HG02763 (cell line): ENCODE data around the gene OTOF.

Experiments
- ATAC-seq: cut with Tn5 transposase; IDR thresholded peaks from one replicate; pipeline ENCODE4 v1.9.1; 2021; ENCODE audit warnings: mild to moderate bottlenecking, moderate library complexity; ENCODE audit not compliant: unreplicated experiment

OTOF gene

DNA sequence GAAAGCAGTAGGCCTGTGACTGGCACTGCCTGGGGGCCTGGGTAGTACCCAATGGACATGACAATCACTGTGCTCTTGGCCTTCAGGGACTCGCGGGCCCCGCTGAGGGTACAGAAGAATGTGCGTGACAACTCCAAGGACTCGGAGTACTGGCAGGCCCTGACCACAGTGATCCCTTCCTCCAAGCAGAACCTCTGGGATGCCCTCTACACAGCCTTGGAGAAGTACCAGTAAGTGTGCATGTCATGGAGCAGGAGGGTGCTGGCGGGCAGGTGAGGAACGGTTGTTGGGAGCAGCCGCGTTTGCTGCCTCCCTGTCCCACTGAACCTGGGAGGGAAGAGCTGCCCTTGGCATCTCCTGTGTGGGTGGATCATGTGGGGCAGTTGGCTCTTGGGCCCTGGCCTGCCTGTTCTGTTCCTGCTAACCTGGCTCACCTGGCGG, 23.3 kb downstream of the OTOF start:
- no peak for ATAC-seq

DNA sequence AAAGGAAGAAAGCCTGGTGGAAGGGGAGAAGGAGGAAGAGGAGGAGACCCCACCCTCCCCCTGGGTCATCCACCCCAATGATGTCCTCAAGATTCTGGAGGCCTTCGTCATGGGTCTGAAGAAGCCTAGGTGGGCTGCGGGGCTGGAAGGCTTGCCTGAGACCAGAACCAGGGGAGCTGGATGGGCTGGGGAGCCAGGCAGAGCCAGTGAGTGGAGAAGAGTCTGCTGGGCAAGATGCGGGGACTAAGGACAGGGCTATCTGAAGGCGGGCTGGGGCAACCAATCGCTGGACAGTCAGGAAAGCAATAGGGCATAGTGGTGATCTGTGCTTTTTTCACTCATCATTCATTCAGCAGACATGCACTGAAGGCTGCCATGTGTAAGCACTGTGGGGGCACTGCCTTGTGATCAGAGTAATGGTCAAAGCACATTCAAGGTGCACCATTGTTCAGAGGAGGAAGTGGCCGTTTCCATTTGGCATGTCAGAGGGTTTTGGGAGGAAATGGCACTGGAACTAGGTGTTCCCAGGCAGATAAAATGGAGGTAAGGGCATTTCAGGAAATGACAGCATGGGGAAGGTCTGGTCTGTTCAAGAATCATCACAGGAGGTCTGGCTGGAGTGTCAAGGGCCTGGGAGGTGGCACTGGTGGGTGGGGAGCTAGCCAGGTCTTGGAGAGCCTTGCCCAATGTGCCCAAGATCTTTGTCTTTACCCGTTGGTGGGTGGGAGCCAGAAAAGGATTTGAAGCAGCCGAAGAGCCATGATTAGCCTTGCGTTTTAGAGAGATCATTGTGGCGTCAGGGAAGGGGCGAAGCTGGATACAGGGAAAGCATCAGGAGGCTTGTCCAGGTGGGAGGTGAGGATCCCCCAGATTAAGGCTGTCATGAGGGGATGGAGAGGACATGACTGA, 24.2 kb downstream of the OTOF start:
- ATAC-seq = no peak

DNA sequence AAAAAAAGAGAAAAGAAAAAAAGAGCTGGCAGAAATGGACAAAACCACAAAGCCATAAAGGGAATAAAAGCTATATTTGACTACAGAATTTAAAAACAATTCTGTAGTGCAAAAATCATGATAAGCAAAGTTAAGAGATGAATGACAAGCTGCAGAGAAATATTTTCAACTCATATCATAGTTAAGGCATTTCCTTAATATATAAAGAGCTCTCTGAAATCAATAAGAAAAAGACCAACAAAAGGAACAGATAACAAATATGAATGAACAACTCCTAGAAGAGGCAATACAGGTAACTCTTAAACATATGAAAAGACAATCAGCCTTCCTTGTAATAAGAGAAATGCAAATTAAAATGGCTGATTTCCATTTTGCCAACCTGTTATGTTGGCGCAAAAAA, 26.2 kb downstream of the OTOF start:
- ATAC-seq = no peak

DNA sequence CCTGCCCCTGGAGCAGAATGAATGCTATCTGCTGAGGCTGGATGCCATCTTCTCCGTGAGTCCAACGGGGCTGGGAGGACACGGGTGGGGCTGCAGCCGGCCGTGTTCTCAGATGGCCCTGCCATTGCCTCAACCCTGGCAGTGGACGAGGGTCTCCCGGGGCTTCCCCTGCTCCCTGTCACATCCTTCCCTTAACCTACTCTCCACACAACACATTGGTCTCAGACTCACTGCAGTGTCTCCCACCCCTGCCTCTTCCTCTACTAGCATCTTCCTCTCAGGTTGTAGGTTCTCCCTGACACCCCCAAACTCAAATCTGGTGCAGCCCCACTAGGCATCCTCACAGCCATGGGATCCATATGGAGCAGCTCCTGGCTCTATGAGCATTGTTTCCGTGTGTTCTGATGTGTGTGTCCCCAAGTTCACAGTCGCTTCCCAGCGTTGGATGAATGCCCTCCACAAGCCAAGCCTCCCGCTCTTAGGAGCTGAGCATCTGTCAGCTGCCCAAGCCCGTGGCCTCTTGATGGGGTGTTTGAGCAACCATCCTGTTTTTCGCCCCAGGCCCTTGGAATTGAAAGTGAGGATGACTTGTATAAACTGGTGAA, 27.8 kb downstream of the OTOF start:
- no peak for ATAC-seq

DNA sequence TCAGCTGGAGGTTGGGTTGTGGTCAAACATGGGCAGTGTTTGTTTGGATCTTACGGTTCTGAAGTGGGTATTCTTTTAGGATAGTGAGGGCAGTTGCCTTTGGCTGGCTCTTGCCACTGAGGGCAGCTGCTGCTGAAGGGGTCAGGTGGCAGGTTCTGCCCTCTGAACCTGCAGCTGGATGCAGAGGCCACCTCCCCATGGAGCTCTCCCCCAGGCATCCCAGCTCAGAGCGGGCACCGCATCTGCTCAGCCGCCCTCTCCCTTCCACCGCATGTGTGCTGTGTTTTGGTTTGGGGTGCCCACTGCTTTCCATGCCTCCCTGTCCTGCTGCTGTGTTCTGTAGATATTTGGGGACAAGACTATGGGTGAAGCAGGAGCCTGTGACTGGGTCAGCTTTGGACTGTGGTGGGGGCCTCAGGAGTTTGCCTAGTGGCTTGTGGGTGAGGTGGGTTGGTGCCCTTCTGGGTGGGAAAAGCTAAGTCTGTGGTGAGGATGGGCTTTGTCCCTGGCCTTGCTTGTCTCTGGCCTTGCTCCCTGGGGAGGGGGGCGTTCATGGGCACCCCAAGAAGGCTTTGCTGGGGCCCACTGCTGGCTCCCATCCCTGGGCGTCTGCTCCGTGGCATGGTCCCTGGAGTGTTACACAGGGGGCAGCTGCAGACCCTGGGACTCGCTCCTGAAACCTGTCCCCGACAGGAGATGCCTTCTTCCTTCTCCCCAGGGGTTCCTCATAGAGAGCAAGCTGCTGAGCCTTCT, 28.5 kb downstream of the OTOF start:
- ATAC-seq = no peak

DNA sequence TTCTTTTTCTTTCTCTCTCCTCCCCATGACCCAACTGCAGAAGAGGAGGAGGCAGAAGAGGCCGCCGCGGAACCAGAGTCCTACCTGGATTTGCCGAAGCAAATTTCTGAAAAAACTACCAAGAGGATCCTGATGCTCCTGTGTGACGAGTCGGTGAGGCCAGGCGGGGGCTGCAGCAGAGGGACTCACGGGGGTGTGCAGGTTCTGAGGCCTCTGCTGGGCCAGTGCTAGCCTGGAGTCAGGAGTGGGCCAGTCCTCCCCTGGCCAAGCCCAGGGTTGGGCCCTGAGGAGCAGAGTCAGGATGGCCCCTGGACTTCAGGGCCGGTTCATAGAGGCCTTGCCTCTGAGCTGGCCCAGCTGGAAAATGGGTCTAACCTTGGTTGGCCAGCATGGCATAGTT, 29.3 kb downstream of the OTOF start:
- no peak for ATAC-seq

DNA sequence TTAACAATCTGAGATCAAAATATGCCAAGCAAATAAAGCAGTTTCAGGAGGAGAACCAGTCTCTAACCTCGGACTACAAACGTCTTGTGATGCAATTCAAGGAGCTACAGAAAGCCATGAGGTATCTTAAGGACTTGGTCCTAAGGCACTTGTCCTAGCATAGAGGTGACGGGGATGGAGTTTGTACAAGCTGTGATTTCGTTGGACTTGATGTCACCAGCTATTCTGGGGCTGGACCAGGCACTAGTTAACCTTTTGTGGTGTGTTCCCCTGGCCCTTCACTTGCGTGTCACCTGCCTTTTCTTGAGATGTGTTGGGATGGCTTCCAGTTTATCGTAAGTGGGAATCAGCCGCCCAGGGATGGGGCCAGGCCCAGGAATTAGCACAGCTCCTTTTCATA, 33.7 kb downstream of the OTOF start:
- no peak for ATAC-seq

DNA sequence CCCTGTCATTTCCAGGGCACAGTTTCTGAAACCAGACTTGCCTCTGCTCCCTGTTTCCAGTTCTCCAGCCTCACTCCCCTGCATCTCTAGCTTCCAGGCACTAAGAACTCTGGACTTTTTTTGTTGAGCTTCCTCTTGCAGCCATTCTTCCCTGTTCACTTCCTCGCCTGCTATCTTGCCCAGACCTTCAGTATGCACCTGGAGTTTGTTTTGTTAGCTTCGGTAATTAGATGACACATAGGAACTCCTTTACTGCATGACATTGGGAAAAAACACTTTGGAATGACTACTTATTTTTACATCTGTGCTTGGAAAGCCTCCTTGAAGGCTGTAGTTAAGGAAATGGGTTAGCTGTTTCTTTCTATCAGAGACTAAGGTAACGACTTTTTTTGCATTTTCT, 35.2 kb downstream of the OTOF start:
- no peak for ATAC-seq

DNA sequence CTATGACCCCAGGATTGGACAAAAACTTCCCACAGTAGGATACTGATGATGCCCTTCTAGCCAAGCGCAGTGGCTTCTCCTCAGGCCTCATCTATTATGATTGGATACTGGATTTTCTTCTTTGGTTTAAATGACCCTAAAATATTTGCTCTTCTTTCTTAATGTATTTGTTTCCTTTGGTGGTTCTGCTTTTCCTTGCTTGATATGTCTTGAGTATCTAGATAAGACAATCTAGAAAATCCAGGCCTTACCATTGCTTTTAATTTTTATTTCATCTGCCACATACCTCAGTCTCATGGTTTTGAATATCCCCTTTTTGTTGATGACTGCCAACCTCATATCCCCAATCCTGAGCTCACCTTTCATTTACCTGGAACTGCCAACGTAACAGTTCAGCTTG, 35.6 kb downstream of the OTOF start:
- no peak for ATAC-seq

DNA sequence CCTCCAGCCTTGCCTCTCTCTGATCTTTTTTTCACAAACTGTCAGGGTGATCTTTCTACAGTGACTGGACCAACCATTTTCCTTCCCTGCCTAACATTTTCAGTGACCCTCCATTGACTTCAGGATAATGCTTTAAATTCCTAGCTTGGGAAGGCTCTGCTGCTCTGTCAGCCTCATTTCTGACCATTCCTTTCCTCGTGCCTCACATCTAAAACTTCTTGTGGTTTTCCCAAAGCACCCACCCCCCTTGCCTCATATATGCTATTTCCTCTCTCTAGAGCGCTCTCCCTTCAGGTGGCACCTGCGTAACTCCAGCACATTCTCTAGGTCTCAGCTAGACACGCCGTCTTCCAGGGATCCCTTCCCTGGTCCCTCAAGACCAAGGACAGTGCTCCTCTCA, 39.0 kb downstream of the OTOF start:
- ATAC-seq = no peak

DNA sequence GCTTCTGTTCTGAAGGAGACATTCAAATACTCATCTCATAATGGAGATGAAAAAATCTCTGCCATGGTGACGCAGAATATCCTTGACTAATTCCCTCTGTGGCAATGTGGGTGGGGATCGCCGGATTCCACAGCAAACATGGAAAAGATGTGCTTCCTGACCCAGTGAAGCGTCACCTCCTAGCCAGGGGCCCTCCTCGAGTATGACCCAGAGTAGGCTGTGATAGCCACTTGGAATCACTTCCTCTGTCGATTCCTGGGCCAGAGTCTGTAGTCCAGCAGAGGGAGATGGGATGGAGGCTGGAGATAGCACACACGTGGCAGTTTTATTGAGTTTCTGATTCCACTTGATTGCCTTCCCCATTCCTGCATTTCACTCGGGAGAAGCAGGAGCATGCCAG, 39.4 kb downstream of the OTOF start:
- no peak for ATAC-seq

DNA sequence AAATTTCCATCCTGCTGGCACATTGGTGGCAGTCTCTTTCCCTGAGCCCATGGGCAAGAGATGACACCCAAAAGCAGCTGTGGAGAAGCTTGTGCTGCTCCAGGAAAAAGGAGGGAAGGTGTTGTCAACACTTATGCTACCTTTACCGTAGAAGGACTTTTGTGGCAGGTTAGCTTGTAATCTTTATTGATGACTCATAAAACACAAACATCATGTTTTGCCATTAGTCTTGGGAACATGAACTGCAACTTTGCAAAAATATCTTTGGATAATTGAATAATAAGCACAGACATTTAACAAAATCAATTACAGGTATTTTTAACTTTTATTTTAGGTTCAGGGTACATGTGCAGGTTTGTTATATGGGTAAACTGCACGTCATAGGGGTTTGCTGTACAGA, 42.8 kb downstream of the OTOF start:
- ATAC-seq = no peak

DNA sequence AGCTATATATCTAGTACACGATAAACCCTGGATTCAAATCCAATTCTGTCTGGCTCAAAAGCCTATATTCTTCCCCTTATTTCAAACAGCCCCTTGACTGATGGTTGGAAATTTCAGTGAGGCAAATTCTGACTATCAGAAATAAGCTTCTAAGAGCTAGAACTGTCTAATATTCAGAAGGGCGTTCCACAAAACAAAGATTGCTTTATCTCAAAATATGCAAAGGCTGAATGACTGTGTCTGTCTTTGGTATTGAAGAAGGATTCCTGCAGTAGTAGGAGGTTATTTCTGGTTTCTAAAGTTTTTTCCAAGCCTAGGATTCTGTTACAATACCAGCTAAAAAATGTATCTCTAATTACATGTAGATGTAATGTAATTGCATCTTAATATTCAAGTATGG, 45.1 kb downstream of the OTOF start:
- ATAC-seq = no peak

DNA sequence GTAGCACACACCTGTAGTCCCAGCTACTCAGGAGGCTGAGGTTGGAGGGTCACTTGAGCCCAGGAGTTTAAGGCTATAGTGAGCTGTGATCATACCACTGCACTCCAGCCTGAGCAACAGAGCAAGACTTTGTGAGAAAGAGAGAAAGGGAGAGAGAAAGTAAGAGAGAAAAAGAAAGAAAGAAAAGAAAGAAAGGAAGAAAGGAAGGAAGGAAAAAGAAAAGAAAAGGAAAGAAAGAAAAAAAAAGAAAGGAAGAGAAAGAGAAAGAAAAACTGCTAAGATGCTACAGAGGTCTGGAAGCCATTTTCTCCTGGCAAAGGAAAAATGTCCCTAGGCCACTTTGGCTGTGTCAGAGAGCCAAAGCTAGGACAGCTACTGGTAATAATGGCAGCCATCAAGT, 45.6 kb downstream of the OTOF start:
- ATAC-seq = no peak

DNA sequence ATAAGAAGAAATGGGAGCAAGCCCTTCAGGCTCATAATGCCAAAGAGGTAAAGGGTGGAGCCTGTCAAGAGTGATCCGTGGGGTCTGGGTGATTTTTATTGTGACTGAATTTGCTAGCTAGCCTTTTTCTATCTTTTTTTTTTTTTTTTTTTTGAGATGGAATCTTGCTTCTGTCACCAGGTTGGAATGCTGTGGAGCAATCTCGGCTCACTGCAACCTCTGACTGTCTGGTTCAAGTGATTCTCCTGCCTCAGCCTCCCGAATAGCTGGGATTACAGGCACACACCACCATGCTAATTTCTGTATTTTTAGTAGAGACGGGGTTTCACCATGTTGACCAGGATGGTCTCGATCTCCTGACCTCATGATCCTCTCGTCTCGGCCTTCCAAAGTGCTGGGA, 47.1 kb downstream of the OTOF start:
- no peak for ATAC-seq

DNA sequence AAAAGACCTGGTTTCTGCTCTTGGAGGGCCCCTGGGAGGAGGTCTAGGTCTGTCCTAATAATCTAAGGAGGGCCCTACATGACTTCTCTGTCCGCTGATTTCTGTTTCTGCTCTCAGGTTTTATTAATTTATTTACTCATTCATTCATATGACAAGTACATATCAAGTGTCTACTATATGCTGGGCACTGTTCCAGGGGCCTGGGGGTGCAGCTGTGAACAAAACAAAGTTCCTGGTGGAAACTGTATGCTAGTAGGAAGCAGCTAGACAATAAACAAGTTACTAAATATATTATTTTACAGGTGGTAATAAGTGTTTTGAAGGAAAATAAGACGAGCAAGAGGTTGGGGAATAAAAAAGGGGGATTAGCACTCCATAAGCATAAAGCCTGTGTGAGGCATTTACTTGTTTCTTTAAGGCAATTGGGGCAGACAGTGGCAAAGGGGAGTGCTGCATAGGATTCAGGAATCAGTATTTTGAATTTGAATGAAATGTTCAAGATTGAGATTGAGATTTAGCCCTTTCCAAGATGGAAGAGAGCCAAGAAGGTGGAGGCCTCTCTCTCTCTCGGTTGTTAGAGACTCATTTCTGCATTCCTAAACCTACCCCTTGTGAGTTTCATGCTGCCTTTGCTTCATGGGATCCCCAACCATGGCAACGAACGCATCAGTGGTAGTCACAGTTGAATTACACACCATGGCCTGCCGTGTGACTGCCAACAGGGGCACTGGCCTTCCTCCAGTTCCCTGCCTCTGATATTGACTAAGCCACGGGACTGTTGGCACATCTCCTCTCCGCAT, 47.9 kb downstream of the OTOF start:
- ATAC-seq = no peak

DNA sequence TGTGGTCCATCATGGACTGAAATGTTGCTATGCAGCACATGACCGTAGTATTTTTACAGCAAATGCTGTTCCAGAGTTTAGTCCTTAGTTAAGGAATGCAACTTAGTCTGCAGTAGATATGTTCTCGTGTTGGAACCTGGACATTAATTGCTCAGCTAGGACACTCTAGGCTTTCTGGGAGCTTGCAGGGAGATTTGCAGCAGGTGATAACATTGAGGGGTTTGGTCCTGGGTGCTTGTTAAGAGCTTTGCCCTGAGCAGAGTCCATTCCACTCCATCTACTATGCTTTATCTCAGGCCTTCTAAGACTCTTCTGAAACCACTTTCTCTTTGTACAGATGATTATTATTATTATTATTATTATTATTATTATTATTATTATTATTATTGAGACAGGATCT, 49.1 kb downstream of the OTOF start:
- ATAC-seq = no peak

DNA sequence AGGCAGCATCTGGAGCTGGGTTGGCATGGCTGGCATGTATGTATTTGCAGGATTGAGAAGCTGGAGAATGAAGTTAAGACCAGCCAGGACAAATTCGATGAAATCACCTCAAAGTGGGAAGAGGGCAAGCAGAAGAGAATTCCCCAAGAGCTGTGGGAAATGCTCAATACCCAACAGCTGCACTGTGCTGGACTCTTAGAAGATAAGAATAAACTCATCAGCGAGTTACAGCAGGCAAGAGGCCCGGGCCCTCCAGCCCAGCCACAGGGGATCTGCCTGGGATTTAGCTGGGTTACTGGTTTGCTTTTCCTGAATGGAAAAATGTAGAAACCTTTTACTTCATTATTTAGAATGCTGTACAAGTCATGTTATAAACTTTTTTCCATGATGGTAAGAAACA, 53.7 kb downstream of the OTOF start:
- no peak for ATAC-seq

DNA sequence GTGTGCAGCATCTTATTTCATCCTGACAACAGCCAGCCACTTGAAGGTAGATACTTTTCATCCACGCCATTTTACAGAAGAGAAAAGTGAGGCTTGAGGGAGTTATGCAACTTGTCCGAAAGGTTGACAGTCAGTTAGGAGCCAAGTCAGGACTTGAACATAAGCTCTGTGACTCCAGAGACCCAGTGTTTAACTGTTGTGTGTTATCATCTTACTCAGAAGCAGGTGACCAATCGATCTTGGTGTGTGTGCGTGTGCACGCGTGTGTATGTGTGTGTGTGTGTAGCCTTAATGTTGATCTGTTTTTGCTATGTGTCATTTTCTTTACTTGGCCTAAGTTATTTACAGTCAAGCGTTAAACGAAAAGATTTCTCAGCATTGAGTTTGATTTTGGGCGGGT, 54.2 kb downstream of the OTOF start:
- ATAC-seq = no peak

DNA sequence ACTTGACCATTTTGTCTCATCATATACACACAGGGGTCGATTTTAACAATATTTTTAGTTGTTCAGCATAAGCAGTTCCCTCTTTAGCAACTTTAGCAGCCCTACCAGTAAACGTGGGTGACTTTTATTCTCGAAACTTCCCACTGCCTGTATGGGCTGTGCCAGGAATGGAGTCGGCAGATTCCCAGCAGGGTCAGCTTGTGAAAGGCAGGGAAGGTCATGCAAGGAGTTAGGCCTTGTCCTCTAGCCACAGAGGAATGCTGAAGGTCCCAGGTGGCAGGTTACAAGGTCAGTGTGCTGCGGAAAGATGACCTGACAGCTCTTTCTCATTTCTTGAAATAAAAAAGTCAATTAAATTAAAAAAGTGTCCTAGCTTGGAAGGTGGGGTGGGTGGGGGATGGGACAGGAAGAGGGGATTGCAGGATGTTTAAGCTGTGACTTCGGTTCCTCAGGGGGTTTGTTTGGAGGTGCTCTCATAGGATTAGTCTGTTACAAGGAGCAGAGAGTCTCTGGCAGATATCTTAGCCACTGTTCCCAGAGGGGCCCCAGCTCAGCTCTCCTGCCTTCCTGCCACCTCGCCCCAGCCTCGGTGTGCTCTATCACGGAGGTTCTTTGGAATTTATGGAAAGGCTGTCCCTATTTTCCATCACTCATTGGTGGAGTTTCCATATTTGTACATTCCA, 54.8 kb downstream of the OTOF start:
- ATAC-seq = no peak

DNA sequence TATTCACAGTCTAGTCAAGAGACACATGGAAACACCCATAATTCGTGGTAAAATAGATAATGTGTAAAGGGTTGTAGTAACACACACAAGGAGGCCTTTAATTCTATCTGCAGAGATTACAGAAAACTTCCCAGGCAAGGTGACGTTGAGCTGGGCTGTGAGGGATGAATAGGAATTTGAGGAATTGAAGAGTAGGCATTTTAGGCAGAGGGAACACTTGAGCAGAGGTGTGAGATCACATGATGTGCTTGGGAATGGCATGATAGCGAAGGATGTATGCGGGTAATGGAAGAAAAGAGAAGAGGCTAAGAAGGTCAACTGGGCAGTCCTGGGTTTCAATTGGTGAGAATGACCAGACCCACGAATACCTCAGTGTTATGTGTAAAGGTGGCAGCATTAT, 56.0 kb downstream of the OTOF start:
- no peak for ATAC-seq
